GM21528 (cell line): ENCODE measurements around the gene RIMS3.
A peak's percentile ranks its signal among the peaks of the same experiment; 100 is the strongest.
"Not testable (repeated sequence)": the region's sequence is repeated elsewhere in the genome, so short reads cannot be mapped to it uniquely, and the experiment has no call there.

ENCODE experiments used
- ATAC-seq: cut with Tn5 transposase; IDR thresholded peaks from one replicate; pipeline ENCODE4 v1.9.1; 2021; ENCODE audit warnings: mild to moderate bottlenecking, moderate library complexity; ENCODE audit not compliant: unreplicated experiment, low FRiP score

Gene RIMS3

DNA sequence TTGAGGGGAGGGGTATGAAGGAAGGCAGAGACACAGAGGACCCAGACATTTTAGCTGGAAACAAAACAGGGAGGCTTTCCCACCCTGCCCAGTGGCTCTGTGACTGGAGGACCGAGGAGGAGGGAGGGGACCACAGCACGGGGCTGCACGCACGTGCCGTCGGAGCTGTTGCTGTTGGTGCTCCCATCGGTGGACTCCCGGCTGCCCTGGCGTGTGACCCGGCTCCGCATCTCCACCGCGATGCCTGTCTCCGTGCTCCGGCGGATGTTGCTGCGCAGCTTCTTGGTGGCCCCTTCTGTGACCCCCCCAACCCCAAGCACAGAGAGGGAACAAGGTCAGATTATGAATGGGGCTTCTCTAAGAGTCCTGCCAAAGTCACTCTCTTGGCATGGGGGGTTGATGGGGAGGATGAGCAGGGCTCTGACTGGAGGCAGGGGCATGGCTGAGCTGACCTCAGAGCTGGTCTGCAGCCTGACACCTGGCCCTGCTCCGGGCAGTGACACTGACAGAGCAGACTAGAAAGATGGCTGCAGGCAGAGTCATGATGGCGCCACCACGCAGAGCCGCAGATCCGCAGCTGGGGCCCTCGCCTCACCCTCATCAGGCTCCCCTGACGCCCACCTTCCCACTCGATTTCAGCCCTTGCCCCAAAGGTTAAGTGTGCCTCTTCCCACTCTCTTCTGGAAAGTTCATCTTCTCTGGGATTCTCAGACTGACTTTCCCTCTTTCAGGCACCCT lies 29.6 kb downstream of the RIMS3 start:
- ATAC-seq: no peak

DNA sequence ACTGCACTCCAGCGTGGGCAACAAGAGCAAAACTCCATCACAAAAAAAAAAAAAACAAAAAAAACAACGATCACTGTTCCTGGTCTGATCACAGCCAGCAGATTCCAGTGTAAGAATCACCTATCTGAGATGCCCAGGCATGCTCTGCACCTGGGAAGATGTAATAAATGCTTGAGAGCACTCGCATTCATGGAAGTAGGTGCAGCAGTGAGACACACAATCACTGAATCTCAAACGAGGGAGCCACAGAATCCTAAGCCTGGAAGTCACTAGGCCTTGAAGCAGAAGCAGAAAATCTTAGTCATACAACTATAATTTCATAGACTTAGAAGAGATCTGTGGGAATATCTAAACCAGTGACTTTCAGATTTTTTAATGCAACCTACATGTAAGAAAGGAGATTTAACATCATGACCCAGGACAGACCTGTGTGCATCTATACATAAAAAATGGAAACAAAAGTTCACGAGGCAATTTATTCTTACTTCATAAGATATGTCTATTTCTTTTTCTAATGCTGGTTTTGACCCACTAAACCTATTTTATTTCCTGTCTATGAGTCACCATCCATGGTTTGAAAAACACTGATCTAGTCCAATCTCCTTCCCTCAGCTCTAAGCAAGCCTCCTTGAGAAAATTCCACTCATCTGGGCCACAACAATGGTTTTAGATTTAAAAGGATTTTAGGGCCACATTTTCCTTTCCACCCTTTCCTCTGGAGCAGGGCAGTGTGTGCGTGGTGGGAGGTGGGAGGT lies 30.4 kb downstream of the RIMS3 start:
- no peak for ATAC-seq

DNA sequence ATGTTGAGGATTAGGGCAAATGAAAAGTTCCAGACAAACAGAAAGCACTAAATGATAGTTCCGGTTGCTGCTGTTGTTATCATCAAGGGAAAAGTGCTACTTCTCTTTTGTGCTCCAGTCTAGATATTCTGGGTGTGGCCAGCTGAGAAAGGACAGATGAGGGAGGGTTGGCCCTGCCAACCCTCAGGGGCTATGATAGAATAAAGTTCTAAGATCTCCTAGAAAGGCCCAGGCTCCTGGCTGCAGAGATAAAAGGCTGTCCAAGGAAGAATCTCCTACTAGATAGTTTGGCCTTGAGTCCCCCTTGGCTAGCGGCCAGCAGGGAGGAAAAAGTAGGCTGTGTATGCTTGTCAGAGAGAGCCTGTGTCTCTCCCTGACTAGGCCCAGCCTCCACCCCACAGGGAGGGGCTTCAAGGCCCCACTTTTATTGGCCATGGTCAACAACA lies 31.5 kb downstream of the RIMS3 start:
- no peak for ATAC-seq

DNA sequence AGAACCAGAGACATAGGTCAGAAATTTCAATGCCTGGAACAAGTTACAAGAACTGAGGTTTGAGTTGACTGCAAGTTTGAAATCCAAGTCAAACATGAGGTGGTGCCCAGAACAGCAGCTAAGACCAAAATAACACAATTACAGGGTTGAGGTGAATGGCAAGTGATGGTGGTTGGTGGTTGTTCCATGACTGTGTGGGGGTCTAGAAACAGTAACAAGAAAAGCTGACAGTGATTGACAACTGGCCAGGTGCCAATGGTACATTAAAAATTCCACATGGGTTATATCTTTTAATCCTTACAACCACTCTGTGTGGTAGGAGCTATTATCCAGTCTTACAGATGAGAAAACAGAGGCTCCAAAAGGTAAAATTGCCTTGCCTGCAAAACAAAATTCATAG lies 32.0 kb downstream of the RIMS3 start:
- ATAC-seq: no peak

DNA sequence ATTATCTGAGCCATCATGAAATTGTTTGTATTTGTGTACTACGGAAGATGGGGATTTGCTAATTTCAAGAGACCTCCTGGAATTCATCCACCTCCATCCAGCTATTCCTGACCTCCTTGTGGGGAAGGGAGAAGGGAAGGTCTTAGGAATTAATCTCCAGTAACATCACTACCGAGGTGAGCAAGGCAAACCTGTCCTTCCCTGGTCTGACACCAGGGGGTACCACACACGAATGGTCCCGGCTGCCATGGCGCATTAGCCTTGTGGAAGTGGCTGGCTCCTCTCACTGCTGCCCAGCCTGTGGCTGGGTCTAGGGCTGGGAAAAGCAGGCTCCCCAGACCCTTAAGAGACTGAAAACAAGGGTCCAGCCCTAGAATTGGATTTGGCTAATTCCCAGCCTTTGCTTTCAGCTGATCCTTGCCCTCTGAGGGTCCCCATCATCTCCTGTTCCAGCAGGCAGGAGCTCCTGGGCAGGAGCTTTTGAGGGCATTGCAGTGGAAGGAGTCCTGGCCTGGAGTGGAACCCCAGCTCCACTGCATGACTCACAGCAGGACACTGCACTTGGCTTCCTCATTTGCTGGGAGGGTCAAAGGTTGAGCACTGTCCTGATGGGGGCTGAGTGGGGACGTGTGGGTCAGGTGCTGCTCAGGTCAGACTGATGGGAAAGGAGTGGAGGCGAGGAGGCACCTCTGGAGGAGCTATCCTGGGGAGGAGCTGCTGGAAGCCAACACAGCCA lies 34.8 kb downstream of the RIMS3 start:
- no peak for ATAC-seq

DNA sequence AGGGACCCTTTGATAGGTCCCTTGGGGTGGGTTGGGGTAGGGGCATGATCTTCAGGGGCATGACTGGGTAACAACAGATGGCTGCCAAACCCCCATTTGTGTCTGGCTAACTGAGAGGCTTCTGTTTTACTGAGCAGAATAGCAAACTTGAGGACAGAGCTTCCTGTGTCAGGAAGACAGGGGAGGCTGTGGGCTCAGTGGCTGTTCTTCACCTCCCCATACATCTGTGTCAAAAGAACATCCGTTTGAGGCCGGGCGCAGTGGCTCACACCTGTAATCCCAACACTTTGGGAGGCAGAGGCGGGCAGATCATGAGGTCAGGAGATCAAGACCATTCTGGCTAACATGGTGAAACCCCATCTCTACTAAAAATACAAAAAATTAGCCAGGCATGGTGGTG lies 35.9 kb downstream of the RIMS3 start:
- ATAC-seq: not testable (repeated sequence)

DNA sequence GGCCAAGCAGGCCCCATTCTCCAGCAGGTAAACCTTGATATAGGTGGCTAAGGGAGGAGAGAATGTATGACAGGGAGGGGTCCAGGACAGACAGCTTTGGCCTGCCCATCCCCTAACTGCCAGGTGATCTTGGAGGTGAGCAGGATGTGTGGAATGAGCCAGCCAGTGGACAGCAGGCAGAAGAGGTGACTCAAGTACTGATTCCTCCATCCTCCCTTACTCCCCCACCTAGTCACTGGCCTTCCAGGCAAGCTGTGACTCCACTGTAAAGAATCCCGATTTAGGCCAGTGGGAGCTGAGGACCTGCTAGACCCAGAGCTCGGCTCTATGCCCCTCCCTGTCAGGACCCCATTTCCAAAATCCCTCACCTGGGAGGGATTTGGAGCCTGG lies 36.6 kb downstream of the RIMS3 start:
- ATAC-seq: no peak

DNA sequence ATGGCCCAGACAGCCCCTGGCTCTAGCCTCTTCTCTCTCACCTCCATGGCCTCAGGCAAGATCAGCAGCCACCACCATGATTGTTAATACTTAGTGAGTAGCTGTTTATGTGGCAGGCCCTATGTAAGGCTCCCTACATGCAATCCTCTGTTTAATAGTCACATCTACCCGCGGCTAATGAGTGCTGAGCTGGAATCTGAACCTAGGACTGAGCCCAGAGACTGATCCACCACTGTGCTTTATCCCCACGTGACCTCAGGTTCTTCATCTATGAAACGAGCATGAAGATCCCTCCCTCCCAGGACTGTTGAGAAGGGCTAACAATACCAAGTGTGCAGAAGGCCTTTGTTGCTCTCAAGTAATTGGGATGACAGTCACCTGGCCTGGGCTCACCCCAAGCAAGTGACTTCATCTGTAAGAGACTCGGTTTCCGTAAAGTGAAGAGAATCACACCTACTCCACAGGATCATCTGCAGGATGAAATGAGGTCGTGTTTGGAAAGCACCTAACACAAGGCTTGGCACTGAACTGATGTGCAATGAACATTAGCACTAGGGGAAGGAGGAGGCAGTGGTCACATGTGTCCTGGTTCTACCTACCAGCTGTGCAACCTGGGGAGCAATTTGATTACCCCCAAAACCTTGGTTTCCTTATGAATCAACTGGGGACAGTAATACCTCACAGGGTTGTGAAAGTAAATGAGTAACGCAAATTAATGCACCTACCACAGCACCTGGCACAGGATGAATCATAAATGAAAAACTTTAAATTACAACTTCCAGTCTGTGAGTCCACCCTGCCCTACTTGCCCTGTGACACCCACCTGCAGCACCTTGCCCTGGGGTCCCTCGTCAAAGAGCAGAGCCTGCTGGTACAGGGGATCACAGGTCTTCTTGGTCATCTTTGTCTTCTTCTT lies 37.2 kb downstream of the RIMS3 start:
- peak; percentile 68 for ATAC-seq

DNA sequence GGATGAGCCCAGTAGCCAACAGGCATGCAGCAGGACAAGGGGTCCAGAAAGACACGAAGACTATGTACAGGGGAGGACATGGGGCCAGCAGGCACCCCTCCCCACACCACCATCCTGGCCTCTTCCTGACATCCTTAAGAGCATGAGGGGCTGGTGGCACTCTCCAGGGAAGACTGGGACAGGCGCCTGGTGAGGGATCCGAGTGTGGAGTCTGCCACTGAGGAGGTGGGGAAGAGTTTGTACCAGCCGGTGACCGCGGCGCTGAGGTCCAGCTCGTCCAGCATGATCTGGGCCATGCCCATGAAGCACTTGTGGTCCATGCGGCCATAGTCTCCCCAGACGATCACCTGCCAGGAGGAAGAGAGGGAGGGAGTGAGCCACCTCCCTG lies 39.1 kb downstream of the RIMS3 start:
- ATAC-seq: no peak

DNA sequence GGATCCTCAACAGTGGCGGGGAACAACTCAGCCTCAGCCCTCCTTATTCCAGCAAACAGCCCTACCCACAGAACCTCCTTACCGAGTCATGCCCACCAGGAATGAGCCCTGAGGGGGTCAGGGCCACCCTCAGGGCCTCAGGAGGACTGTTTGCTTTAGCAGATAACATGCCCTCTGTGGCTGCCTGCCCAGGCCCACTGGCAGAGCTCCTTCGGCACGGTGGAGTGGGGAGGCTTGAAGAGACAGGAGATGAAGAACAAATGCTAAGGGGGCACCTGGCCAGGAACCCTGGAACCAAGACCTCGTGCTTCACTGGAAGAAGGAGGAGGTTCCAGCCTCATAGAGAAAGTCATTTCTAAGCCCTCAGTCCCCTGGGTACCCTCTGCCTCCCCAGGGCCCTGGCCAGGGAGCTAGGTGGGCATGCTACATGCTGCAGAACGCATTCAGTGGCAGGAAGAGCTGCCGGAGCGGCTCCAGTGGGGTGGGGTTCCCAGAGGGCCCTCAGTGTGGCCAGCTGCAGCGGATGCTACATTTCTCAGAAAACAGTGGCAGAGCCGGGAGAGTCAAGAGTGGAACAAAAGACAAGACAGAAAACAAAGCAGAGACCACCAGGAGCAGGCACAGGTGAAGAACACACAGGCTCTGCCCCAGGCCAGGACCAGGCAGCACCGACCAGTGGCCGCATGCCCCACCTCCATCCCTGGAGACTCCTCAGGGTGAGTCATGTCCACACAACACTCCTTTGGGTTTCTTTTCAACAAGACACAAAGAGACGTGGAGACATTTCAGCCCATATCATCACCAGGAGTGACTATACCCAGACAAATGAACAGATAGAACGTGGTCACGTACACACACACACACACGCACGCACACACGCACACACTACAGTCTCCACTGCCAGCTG lies 39.8 kb downstream of the RIMS3 start:
- ATAC-seq: no peak

DNA sequence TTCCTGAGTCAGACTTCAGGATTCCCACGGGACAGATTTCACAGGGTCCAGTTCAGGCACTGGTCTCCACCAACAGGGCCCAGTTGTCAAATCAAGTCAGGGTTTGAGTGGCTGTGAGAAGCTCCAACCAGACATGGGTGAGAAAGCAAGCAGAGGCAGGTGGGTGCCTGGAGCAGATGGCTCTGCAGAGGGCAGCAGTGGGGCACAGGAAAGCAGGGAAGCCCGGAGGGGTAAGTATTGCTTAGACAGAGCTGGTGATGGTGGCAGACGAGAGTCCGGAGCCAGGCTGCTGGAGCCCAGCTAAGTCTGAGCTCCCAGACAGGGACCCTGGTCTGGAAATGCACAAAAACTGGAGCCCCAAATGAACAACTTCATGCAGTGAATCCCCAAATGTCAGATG lies 40.4 kb downstream of the RIMS3 start:
- ATAC-seq: no peak

DNA sequence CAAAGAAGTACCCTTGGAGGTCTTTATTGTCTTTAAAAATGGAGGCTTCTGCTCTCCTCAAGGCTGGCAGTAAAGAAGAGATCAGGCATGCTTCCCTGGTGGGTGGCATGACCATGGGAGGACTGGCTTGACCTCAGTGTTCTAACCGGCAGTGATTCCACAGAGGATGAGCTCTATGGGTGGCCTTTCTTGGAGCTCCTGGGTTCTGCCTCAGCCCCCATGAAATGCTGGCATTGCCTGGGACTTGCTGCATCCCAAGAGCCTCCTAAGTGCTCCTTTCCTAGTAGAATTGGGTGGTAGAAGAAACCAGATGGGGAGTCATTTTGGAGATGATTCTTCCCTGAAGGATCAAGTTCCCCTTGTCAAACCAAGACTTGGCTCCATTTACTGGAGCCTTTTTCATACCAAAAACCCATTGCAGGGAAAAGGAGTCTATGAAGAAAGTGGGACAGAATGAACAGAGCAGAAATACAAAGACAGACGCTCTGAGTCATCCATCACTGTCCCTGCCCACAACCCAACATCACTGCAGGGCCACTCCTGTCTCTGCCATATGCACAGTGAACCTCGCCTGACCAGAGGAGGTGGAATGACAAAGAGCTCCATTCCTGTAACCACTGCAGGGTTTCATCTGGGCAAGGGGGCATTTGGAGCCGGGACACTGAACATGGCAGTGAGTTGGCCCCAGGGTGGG lies 42.4 kb downstream of the RIMS3 start:
- no peak for ATAC-seq

DNA sequence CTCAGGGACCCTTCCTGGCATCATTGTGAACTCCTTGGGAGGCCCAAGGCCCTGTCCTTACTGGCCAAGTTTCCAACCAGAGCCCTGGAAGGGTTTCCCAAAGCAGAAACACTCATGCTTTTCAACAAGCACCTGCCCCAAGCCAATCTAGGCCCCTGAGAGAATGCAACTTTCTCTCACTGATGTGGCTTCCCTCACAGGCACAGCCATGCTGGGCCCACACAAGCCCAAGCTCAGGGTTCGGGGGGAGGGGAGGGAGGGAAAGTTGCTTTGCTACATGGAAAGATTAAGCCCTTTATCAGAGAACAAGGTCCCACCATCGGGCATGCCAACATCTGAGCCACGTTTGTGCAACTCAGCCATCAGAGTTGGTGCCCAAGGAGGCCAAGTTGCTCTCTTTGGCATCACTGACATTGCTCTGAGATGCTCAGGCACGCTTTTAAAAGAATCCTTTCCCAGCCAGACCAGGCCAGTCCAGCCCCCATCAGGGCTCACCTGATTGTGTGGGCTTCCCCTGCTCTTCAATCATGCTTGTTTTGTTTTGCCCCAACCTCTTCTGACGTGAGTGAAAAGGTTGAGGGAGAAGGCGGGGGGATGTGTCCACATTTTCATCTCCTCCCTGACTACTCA lies 43.5 kb downstream of the RIMS3 start:
- no peak for ATAC-seq

DNA sequence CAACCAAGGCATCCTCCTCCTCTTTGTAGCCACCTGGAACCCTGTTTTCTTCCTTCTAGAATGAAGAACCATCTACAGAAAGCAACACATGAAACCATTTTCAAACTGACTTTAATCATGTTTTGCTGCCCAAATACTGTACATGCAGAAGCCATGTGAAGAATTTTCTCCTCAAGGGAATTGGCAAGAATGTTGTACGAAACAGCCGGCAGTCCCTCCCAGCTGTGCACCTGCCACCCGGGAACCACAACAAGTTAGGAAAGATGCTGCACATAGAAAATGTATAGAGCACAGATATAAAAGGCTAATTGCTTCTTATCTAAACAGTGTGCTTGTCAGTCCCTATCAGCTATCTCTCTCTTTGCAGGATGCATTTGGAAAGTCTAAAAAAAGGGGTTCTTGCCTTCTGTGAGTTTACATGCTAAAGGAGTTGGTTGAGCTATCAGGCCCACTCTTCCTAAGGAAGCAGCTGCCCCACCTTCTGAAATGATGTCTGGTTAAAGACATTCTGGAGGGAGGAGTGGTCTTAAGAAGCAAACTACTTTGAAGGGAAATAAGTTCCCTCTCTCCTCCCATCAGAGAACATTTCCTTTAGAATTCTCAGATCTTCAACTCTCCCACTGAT lies 44.8 kb downstream of the RIMS3 start:
- ATAC-seq: no peak

DNA sequence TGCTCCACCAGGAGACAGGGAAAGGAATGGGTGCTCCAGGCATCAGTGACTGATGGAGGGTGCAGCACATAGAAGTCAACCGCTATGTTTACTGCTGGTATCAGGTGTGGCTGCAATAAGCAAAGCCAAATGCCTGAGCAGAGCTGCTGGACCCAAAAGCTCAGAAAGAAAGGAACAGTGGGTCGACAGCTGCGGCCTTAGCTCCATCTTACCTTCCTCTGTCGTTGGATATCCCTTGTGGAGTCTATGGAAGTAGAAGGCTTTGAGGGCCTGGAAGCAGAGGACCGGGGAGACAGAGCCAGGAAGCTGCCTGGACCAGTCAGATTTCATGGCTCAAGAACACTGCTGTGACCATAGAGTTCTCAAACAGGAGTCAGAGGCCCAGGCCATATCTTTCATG lies 45.3 kb downstream of the RIMS3 start:
- no peak for ATAC-seq

DNA sequence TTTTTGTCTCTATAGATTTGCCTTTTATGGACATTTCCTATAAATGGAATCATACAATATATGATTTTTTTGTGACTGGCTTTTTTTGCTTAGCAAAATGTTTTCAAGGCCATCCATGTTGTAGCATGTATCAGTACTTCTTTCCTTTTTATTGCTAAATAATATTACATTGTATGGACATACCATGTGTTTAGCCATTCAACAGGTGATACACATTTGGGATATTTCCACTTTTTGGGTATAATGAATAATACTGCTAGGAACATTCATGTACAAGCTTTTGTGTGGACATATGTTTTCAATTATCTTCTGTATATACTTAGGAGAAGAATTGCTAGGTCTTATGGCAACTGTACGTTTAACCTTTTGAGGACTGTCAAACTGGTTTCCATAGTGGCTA lies 47.4 kb downstream of the RIMS3 start:
- no peak for ATAC-seq

DNA sequence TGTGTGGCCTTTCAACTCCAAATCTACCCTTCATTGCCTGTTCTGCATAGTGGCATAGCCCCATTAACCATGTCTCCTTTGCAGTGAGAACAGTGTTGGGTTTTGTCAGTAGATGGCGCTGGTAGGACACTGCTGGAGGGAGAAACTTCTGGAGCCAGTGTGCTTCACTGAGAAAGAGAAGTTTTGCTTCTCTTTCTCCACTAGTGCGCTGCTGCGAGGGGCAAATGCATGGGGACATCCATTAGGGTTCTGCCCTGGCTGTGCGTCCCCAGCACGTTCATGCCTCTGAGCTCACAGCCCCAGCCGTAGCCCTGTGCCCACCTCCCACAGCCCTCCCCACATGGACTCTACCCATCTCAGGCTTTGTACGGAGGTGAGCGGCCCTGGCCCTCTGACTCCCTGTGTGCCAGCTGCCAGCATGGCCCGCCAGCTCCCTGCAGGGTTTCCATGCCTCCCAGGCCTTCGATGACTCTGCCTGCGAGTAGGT lies 53.1 kb downstream of the RIMS3 start:
- no peak for ATAC-seq

DNA sequence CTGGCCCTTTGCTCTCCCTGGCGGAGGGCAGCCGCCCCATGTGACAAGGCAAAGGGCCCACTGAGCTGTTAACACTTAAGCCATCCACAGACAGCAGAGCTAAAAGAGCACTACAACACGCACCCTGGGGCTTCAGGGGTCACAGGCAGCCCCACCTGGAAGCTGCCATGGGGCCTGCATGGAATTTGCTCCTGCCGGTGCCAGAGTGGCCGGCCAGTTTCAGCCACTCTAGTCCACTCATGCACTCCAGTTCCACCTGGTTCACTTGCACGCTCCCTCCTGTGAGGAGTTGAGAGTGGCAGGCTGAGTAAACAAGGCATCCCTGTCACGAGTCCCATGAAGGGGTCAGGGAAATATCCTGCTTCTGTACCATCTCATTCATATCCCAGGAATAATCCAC lies 55.3 kb downstream of the RIMS3 start:
- ATAC-seq: no peak
